COR-L47 (cell line): ENCODE data around the gene RNF4.
"Not testable (repeated sequence)": the region's sequence is repeated elsewhere in the genome, so short reads cannot be mapped to it uniquely, and the experiment has no call there.

Experiments
- DNase-seq: peaks from one replicate; lab custom pipeline; 2025; lab: John Stamatoyannopoulos, UW

The RNF4 gene

DNA sequence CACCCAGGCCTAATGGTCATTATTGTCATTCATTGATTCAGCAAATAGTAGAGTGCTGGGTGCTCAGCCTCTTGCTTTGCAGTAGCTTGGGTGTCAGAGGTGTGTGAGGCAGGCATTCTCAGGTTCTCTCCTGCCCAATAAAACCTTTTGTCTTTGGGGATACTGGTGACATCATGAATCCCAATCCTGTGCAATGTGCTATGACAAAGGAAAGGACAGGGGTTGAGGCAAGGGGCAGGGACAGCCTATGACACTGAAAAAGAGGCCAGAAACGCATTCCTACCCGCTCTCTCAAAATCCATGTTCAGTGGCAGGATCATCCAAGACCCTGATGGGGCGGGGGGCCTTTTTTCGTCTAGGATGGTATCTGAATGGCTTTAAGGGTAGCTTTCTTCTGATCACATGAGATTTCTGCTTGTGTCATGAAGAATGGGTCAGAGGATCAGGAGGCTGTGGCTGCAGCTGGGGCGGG is 66.0 kb downstream of the RNF4 start:
- DNase-seq: no peak

DNA sequence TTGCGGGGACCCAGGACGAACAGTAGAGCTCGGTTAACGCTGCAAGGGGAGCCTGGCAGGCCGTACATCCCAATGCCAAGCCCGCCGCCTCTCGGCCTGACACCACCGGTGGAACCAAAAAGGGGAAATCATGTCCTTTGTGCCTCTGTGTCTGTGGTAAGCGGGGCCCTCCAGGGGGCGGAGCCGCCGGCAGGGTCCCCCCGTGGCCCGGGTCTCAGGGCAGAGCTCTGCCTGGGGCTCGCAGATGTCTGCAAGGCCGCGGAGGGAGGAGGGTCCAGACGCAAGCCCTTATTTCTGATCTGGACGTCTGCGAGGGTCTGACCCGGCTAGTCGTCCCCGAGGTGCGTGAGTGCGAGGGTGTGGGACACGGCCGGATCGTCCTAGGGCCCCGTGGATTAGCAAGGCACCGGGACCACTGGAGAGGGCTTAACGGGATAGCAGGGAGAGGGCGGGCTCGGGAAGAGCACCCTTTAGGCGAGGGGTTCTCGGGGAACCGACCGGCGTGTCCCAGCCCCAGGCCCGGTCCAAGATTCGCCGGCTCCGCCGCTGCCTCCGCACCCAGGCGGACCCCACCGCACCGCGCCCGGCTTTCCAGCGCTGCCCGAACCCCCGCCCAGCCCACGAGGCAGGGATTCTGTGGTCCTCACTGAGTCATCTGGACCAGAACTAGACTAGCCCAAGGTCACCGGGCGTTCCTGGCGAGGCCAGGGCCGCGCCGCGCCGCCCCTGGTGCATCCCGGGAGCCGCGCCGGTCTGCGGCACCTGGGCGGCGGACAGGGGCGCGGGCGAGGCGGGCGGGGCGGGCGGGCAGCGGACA is 66.7 kb downstream of the RNF4 start:
- DNase-seq: no peak

DNA sequence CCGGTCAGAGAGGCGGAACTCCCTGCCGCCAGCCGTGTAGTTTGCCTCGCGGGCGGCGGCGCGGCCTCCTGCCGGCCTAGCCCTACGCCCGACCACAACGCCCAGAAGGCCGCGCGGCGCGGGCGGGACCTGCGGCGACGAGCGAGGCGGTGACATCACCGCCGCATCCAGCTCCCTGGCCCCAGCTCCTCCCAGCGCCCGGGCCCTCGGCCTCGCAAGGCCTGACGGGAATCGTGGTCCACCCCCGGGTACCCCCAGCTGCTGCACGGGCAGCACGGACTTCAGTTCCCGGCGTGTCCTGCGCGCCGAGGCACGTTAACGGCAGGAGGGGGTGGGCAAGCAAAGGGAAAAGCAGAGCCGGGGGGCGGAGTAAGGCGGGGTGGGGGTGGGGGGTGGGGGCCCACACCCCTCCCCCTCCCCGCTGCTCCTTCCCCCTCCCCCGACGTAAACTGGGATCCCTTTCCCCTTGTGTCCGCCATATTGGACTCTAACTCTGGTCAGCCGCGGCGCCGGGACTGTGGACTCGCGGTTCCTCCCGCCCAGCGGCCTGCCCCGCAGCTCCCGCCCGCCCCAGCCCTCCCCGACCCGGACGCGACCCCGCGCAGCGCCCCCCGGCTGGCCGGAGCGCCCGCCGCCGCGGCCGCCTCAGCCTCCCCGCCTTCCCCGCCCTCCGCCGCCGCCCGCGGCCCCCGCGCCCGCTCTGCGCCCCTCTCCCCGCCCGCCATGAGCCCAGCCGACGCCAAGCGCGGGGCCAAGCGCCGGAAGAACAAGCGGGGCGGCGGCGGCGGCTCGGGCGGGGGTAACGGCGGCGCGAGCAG is 67.5 kb downstream of the RNF4 start, which contains the start of gene FAM193A:
FAM193A (plus strand) TSS at position 455 of the 818 bp plus-strand sequence; CDS start at position 724, 269 bp downstream.
- DNase-seq: peak; percentile 99

DNA sequence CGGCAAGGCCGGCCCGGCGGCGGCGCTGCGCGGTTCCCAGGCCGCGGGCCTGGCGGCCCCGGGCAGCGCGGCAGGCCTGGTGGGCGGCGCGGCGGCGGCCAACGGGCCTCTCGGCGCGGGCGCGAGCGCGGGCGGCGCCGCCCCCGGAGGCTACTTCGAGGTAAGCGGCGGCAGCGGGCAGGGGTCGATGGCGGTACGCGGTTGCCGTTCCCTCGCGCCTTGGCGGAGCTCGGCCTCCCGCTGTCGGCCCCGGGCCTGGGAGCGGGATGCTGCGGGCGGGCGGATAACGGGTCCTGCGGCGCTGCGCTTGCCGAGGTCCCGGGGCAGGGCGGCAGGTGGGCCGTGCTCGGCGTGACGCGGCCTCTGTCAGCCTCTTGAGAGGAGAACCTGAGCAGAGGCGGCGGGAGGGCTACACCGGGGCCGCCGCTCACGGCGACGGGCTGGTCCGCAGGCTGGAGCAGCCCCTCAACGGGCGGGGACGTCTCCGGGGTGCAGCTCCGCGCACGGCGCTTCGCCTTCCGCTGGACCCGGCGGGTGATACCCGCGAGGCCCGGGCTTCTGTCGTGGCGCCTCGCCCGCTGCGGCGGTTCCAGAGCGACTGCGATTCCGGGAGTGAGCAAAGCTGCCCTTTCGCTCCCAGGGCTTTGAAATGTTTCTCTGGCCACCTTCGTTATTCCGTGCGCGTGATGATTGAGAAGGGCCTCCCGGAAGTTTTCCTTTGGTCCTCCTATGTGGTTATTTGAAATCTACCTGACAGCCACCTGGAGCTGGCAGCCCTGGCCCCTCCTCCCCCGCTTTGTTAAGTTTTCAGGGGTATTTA is 68.3 kb downstream of the RNF4 start:
- peak; percentile 45 for DNase-seq

DNA sequence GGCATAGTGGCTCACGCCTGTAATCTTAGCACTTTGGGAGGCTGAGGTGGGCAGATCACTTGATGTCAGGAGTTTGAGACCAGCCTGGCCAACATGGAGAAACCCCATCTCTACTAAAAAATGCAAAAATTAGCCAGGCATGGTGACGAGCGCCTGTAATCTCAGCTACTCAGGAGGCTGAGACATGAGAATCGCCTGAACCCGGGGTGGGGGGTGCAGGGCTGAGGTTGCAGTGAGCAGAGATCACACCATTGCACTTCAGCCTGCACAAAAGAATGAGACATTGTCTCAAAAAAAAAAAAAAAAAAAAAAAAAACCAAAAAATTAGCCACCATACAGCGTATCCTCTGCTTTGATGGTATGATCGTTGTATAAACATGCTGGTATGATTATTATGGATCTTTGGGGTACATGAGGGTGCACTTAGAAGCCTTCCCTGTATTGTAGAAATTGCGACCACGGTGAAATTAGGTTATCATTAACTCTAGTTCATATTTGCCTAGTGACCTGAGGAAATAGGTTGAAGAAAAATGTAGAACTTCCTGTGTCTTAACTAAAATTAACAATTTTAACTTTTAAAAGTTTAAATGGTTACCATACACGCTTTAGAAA is 74.8 kb downstream of the RNF4 start:
- not testable (repeated sequence) for DNase-seq

DNA sequence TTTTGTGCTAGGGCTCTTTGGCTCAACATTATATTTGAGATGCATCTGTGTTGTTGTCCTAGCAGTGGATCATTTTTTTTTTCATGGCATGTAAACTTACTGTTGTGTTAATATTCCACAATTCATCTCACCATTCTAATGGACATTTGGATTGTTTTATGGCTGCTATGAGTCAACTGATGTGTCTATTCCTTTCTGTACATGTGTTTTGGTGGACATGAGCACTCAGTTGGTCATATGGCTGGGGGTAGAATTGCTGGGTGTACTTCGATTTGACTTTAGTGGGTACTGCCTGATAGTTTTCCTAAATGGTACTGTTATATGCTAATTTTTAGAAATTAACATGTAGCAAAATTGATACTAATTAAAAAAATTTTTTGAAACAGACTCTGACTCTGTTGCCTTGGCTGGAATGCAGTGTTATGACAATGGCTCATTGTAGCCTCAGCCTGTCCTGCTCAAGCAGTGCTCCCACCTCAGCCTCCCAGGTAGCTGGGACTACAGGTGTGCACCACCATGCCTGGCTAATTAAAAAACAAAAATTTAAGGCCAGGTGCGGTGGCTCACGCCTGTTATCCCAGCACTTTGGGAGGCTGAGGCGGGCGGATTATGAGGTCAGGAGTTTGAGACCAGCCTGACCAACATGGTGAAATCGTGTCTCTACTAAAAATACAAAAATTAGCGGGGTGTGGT is 76.6 kb downstream of the RNF4 start:
- DNase-seq: no peak

DNA sequence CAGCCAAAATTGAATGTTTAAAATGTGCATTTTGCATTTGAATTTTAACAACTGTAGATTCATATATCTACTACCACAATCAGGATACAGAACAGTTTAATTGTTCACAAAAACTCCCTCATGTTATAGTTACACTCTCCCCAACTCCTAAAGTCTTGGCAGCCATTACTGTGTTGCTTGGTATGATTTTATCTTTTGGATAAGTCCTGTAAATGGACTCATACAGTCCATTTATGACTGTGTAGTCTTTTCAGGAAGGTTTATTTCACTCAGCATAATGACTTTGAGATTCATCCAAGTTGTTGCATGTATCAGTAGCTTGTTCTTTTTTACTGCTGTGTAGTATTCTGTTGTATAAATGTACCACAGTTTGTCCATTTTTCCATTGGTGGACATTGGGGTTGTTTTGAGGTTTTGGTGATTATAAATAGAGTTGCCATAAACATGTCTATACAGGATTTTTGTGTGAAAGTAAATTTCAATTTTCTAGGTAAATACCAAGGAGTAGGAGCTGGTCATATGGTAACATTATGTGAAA is 77.4 kb downstream of the RNF4 start:
- DNase-seq: no peak

DNA sequence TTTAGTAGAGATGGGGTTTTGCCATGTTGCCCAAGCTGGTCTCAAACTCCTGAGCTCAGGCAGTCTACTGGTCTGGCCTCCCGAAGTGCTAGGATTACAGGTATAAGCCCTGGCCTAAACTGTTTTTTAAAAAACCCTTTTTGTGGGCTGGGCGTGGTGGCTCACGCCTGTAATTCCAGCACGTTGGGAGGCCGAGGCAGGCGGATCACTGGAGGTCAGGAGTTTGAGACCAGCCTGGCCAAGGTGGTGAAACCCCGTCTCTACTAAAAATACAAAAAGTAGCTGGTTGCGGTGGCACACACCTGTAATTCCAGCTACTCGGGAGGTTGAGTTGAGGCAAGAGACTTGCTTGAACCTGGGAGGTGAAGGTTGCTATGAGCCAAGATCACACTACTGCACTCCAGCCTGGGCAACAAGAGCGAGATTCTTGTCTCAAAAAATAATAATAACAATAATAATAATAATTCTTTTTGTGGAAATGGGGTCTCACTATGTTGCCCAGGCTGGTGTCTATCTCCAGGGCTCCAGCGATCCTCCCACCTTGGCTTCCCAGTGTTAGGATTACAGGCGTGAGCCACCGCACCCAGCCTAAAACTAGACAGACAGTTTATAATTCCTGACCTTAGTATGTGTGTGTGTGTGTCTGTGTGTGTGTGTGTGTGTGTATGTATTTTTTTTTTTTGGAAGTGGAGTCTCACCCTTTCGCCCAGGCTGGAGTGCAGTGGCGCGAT is 78.2 kb downstream of the RNF4 start:
- DNase-seq: not testable (repeated sequence)

DNA sequence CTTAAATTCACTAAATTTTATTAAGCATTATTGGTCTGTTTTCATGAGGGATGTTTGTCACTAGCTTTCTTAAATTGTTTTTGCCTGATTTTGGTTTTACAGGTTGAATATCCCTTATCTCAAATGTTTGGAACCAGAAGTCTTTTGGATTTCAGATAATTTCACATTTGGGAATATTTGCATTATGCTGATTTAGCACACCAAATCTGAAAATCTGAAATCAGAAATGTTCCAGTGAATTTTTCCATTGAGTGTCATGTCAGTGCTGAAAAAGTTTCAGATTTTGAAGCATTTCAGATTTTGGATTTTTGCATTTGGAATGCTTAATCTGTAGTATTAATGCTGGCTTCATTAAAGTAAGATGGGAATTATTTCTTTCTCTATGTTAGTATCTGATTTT is 82.2 kb downstream of the RNF4 start:
- no peak for DNase-seq

DNA sequence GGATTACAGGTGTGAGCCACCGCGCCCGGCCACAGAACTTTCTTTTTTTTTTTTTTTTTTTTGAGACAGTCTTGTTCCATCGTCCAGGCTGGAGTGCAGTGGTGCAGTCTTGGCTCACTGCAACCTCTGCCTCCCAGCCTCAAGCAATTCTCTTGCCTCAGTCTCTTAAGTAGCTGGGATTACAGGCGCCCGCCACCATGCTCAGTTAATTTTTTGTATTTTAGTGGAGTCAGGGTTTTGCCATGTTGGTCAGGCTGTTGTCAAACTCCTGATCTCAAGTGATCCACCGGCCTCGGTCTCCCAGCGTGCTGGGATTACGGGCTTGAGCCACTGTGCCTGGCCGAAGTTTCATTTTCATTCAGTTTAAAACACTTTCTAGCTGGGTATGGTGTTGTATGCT is 83.9 kb downstream of the RNF4 start:
- DNase-seq: no peak

DNA sequence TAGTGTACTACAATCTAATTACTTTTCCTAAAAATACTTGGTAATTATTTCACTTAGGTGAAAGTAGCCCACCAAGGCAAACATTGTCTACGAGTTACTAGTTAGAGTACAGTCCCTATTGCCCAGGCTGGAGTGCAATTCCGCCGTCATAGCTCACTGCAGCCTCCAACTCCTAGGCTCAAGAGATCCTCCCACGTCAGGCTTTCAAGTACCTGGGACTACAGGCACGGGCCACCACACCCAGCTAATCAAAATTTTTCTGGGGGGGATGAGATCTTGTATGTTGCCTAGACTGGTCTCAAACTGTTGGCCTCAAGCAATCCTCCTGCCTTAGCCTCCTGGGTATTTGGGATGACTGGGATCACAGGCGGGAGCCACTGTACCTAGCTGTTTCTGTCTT is 89.4 kb downstream of the RNF4 start:
- DNase-seq: no peak

DNA sequence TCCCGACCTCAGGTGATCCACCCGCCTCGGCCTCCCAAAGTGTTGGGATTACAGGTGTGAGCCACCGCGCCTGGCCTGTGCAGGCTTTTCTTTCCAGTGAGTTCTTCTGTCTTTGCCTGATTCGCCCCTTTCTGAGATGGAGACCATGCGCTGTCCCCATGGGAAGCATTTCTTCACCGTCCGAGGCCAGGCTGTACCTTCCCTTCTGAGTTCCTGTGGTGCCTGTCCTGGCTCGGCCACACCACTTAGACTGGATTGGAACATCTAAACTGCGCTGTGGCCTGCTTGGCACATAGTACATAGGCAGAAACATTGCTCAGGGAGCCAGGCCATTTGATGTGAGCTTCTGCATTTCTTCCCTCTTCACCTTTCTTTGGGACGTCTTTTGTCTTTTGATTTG is 91.3 kb downstream of the RNF4 start:
- DNase-seq: no peak
